Hepatic stellate cell (primary cell): Measurements from ENCODE around the gene UGT3A2.
"Not testable (repeated sequence)": the region's sequence is repeated elsewhere in the genome, so short reads cannot be mapped to it uniquely, and the experiment has no call there.

Experiments used
- DNase-seq: peaks from one replicate; pipeline ENCODE4 v3.0.0; 2011; ENCODE audit warnings: low spot score

The UGT3A2 gene

DNA sequence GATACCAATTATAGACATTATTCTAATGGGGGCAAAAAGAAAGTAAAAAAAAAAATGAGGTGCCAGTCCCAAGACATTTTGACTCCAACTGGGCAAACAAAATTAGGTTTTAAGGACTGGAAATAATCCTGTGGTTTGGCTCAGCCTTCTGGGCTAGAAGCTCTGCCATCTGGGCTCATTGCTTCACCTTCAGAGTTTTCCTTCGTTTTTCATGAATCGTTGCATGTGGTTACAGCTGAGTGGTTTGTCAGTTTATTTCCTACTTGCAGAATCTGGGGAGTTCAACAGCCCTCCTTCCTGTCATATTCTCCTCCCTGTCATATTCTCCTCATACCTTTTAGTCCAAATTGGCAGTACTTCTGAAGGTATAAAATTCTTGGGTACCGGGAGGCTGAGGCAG lies 12.0 kb downstream of the UGT3A2 start:
- no peak for DNase-seq

DNA sequence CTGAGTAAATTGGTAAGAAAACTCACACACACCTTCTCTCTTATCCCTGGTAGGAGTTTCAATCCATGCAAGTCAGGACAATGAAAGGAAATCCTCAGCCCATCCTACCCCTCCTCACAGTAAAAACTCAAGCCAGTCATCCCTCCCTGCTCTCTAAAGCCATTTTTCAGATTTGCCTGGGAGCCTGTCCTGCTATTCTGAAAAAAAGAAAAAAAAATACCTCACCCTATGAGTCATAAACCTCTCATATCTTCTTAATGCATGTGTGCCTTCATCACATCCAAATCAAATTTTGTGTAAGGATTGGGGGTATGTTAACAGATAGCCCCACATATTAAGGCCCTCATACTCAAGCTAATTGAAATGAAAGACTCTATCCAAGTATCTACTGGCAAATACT lies 14.1 kb downstream of the UGT3A2 start:
- DNase-seq, result no peak

DNA sequence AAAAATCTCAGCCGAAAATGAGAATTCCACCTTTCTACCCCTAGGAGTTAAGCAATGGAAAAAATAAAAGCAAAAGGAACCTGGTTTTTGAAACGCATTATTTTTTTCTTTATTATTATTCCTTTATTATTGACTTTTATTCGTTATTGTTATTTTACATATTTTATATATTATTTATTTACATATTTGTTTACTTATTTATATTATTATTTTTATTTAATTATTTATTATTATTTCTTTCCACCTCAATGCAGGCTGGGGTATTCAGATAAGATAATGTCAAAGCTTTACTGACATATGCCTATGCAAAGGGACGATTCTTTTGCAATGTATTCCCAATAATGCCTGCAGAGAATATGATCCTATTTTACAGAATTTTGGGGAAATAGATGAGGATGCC lies 16.7 kb downstream of the UGT3A2 start:
- DNase-seq, result no peak

- DNase-seq, result no peak
These were observed 19.1 kb downstream of the UGT3A2 start for GRCh38 chr5:36047384-36048160.

GRCh38 chr5:36045895-36046294 lies 20.8 kb downstream of the UGT3A2 start:
- no peak for DNase-seq

DNA sequence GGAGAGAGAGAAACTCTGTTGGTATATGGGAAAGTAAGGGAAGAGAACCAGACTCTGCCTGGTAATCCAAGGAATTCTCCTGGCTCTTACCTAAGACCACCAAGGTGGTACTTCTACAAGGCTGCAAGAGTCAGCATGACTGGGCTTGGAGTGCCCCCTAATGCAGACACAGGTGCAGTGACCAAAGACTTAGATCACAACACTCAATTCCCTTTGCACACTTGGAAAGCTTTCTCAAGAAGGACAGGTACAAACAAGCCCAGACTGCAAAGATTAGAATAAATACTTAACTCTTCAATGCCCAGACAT lies 25.2 kb downstream of the UGT3A2 start:
- DNase-seq, result no peak

DNA sequence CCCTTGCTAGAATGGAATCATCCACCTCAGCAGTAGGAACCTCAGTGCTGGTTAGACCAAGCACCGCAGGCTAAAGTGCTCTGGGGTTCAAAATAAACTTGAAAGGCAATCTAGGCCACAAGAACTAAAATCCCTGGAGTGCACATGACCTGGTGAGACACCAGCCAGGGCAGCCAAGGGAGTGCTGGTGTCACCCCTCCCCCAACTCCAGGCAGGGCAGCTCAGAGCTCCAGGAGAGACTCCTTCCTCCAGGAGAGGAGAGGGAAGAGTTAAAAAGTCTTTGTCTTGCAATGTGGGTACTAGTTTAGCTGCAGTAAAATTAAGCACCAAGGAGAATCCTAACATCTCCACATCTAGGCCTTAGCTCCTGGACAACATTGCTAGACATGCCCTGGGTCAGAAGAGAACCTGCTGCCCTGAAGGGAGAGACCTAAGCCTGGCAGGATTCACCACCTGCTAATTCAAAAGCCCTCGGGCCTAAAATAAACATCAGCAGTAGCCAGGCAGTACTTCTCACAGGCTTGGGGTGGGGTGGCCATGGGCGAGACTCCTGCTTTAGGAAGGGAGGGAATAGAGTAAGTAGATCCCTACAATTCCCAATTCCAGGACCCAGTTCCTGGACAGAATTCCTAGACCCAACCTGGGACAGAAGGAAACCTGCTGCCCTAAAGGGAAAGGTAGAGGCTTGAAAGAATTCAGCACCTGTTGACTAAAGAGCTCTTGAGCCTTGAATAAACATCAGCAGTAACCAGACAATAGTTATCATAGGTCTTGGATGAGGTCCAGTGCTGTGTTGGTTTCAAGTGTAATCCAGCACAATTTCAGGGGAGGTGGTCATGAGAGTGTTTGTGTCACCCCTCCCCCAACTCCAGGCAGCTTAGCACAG lies 25.8 kb downstream of the UGT3A2 start:
- no peak for DNase-seq

DNA sequence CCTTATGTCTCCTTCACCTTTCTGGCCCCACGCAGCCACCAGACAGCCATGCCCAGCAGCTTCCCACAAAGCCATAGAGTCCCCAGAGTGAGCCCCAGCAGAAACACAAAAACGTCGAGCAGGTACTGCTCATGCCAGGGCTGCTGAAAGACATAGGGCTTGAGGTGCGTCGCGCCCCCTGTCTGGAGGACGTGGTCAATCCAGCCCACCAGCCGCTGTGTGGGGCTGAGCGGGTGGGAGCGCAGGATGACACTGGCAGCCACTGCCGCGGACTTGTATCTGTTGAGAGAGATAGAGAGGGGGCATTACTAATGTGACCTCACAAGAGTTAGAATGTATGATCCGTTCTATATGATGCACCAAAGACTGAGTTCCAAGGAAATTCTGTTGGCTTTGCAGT lies 31.0 kb downstream of the UGT3A2 start:
- no peak for DNase-seq

- not testable (repeated sequence) for DNase-seq
These were observed 32.0 kb downstream of the UGT3A2 start for GRCh38 chr5:36034536-36035134.

GRCh38 chr5:36033486-36033885 lies 33.2 kb downstream of the UGT3A2 start:
- no peak for DNase-seq

DNA sequence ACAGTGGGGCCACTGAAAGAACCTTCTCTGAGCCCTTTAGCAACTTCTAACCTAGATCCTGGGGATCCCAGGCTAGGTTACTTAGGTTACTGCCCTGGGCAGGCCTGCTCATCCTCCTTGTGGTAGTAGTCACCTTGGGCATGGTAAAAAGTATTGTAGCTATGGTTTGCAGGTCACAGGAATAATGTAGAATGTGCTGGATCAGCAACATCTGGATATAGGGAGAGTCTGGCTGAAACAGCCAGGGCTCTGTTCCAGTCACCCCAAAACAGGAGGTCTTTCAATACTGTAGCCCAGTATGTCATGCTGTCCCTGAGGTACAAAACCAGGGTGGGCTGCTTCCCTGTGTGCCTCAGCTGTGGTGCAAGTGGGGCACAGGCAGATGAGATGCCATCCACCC lies 33.6 kb downstream of the UGT3A2 start:
- DNase-seq, result no peak

- no peak for DNase-seq
These were observed 35.5 kb downstream of the UGT3A2 start for GRCh38 chr5:36031223-36031622.

DNA sequence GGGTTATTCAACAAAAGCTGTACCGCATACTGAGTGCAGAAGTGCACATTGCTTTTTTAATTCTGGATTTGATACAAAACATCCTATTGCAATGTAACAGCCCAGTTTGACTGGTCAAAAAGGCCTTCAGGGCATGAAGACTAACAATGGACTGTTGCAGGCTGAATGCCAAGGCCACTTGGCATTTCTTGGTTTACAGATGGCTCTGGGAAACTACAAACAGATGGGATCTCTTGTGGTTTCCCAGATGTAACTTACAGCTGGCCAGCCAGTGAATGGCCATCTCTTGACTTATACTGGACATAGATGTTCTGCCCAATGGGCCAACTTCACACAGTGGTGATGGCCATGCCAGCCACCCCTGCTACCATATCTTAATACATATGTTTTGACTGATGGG lies 36.8 kb downstream of the UGT3A2 start:
- no peak for DNase-seq

DNA sequence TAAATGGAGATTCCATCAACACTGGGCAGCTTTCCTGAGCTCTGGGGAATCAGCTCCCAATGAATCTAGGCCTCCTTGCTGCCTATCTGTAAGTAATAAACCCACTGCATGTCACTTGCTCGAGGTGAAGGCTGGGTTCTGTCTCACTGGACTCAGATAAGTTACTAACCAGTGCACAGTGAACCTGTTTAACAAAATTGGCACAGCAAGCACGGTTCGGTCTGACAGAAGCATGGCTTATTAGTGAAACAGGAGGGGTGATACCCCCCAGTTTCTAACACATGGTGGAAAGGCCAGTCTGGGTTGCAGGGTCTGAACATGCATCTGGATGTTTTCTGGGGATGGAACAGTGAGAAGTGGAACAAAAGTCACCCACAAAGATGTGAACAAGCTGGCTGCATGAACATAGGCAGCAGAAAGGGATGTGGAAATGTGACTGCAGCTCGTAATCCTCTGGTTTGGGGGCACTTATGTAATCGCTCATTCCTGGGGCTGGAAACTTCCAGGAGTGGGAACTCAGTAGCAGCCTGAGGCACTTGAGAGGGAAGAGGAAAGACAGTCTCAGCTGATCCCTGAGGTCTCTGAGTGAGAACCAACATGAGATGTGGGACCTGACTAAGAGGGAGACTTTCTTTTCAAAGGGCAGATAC lies 37.7 kb downstream of the UGT3A2 start:
- DNase-seq, result no peak

DNA sequence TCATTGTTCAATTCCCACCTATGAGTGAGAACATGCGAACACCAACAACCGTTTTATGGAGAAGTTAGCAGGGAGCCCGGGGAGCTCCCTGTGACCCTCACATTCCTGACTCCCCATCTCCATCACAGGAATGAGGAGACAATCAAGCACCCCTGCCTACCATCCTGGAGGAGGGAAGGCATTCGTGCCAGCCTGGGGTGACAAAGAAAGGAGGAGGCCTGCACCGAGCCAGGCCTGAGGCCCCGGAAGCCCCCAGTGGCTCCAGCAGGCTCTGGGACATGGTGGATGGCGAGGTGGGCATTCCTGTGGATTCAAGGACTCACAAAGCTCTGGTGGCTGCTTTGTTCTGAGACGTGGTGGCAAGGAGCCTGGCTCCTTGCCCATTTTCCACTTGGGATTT lies 39.0 kb downstream of the UGT3A2 start:
- DNase-seq, result no peak

DNA sequence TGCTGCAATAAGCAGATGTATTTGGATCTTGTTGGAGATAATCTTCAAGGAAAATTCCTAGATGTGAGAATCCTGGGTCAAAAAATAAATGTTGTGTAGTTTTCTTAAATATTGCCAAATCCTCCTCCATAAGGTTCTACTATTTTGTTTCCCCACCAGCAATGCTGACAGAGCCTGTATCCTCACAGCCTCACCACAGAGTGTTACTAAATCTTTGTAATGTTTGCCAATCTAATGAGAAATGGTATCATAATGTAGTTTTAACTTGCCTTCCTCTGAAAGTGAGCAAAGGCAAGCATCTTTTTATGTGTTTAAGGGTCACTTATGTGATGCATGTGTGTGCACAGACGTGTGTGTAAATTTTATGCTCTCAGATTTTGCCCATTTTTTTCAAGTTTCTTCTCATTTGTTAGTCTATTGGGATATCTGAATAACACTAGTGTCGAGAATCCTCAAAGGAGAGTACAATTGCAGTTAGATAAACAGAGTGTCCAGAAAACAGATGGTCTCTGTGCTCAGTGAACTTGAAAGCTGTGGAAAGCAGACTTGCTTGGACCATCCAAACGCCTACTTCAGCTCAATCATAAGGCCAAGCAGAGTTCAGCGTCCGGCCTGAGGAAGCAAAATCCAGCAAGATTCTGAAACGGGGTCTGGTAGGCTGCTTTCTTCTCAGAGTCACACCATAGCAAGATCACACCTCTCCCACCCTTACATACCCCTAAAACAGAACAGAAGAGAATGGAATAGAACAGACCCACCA lies 39.8 kb downstream of the UGT3A2 start:
- no peak for DNase-seq

GRCh38 chr5:36022246-36022645 lies 44.4 kb downstream of the UGT3A2 start:
- not testable (repeated sequence) for DNase-seq

GRCh38 chr5:36019584-36019983 lies 47.1 kb downstream of the UGT3A2 start:
- DNase-seq, result not testable (repeated sequence)

GRCh38 chr5:36017622-36018021 lies 49.1 kb downstream of the UGT3A2 start:
- DNase-seq, result no peak

DNA sequence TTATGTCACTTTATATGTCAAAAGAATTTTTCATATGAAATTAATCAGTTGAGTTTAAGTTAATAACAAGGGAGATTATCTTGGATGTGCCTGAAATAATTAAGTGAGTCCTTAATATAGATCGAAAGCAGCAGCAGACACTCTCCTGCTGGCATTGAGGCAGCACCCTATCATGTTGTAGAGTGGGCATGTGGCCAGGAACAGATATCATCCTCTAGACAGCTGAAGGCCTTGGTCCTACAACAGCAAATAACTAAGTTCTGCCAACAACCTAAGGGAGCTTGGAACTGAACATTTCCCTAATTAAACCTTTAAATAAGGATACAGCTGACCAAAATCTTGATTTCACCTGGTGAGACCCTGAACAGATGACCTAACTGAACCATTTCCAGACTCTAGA lies 49.7 kb downstream of the UGT3A2 start:
- DNase-seq, result no peak

- no peak for DNase-seq
These were observed 53.5 kb downstream of the UGT3A2 start for GRCh38 chr5:36013182-36013581.

DNA sequence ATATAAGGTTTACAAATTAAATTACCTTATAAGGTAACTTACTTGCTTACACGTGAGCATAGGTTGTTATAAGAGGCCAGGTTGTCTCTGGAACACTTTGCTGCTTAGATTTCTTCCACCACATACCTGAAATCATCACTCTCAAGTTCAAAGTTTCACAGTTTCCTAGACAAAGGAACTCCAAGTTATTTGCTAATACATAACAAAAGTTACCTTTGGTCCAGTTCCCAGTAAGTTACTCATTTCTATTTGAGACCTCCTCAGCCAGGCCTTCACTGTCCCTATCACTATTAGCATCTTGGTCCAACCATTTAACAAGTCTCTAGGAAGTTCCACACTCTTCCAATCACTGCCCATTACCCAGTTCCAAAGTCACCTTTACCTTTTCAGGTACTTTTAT lies 57.0 kb downstream of the UGT3A2 start:
- no peak for DNase-seq
